NB4 (cell line): ENCODE data around the gene DDX17.
A peak's percentile ranks its signal among the peaks of the same experiment; 100 is the strongest.

Experiments
- DNase-seq: peaks from one replicate; pipeline ENCODE4 v3.0.0; 2010; ENCODE audit warnings: low read depth
- H3K4me3 ChIP-seq: one replicate; pipeline ENCODE4 v1.5.1; 2011; ENCODE audit warnings: mild to moderate bottlenecking, low read depth, low read length, moderate library complexity
- MYC ChIP-seq: IDR thresholded peaks from 2 replicates; pipeline ENCODE4 v1.6.1; 2011; ENCODE audit warnings: low read depth, low read length
- POLR2A ChIP-seq: IDR thresholded peaks from 2 replicates; pipeline ENCODE4 v1.6.1; 2011; ENCODE audit warnings: mild to moderate bottlenecking; ENCODE audit not compliant: insufficient read length; ENCODE audit errors: extremely low read depth
- TF ChIP-seq, protein P1 (sequence below): IDR thresholded peaks from 2 replicates; pipeline ENCODE4 v1.6.1; 2011; ENCODE audit warnings: low read depth, low read length
- TF ChIP-seq, protein P2 (sequence below): IDR thresholded peaks from one replicate; pipeline ENCODE4 v1.5.1; 2012; ENCODE audit warnings: low read depth, low read length

DDX17 gene

DNA sequence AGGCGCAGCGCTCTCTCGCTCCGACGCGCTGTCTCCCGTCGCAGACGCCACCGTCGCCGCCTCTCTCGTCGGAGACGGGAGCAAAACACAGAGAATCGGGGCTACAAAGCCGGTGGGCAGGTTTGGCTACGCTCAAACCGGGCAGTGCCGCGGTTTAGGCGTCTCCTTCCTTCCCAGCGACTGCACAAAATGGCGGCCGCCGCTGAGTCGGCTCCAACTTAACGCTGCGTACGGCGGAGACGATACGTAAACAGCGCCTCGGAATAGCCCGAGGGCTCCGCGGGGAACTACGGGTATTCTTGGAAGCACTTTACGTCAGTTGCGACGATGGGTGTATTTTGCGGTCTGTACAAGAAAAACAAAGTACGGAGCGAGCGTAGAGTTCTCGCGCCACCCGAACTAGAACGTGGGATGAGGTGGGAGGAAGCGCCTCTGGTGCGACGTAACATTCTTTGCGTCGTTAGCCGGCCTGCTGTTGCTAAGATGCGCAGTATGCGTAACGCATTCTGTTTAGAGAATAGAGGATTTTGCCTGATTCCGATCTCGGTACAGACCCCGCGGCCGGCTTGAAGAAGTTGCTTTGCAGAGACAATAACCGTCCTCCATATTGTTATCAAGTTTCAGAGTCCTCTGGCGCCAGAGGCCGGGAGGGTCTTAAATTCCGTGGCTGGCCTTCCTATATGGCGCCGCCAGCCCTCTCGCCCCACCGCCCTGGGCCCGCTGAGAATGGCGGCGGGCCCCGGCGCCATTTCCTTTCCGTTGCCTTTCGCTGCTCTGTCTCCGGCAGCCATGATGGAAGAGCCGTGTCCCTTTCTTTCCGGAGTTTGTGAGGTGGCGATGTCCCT is at the start of gene DDX17:
DDX17 (minus strand) TSS at position 194 of the 845 bp plus-strand sequence.
- TF ChIP-seq MYC (no peak), POLR2A (peak; percentile 65)
- TF ChIP-seq, protein P1, sequence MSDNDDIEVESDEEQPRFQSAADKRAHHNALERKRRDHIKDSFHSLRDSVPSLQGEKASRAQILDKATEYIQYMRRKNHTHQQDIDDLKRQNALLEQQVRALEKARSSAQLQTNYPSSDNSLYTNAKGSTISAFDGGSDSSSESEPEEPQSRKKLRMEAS: no peak
- peak; percentile 94 for DNase-seq
- peak within 1 kb of the TSS; percentile 100 for H3K4me3 ChIP-seq

DNA sequence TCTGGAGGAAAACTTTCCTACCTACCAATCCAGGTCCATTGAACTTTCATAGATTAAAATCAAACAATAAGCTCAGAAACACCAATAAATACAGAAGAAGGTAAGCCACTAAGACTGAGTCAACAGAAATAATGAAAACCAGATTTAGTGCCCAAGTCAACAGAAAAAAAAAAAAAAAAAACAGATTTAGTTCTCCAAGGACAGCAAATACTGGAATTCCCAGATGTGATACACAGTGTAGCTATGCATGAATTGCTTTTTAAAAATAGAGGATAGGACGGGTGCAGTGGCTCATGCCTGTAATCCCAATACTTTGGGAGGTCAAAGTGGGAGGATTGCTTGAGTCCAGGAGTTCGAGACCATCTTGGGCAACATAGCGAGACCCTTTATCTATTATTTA is 48.2 kb upstream of the DDX17 start:
- no peak for DNase-seq
- no peak for TF ChIP-seq POLR2A
- TF ChIP-seq, protein P2, sequence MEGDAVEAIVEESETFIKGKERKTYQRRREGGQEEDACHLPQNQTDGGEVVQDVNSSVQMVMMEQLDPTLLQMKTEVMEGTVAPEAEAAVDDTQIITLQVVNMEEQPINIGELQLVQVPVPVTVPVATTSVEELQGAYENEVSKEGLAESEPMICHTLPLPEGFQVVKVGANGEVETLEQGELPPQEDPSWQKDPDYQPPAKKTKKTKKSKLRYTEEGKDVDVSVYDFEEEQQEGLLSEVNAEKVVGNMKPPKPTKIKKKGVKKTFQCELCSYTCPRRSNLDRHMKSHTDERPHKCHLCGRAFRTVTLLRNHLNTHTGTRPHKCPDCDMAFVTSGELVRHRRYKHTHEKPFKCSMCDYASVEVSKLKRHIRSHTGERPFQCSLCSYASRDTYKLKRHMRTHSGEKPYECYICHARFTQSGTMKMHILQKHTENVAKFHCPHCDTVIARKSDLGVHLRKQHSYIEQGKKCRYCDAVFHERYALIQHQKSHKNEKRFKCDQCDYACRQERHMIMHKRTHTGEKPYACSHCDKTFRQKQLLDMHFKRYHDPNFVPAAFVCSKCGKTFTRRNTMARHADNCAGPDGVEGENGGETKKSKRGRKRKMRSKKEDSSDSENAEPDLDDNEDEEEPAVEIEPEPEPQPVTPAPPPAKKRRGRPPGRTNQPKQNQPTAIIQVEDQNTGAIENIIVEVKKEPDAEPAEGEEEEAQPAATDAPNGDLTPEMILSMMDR: no peak
- no peak for TF ChIP-seq MYC
- TF ChIP-seq, protein P1: no peak
- no peak overlapping the region for H3K4me3 ChIP-seq

DNA sequence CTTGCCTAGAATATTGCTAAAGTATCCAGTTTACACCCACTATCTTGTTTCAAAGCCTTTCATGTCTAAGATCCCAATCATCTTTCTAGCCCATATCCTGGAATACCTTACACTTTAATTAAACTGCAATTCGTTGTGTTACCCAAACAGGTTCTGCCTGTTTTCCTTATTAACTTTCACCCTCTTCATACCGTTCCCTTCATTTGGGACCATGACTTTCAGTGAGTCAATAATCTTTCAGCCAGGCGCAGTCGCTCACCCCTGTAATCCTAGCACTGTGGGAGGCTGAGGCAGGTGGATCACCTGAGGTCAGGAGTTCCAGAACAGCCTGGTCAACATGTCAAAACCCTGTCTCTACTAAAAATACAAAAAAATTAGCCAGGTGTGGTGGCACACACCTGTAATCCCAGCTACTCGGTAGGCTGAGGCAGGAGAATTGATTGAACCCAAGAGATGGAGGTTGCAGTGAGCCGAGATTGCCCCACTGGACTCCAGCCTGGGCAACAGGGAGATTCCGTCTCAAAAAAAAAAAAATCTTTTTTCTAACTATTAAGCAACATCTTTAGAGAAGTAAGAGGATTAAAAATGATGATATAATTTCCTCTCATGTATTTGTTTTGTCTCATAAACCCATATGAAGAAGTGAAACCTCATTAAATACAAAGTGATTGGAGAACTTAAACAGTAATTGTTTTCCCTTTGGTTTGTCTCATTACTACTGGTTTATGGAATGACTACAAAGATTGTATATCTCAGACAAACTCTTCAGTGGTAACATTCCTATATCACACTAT is 43.2 kb upstream of the DDX17 start:
- DNase-seq: peak; percentile 30
- H3K4me3 ChIP-seq: no peak overlapping the region
- TF ChIP-seq, protein P2: no peak
- TF ChIP-seq, protein P1: no peak
- TF ChIP-seq MYC (no peak), POLR2A (no peak)

DNA sequence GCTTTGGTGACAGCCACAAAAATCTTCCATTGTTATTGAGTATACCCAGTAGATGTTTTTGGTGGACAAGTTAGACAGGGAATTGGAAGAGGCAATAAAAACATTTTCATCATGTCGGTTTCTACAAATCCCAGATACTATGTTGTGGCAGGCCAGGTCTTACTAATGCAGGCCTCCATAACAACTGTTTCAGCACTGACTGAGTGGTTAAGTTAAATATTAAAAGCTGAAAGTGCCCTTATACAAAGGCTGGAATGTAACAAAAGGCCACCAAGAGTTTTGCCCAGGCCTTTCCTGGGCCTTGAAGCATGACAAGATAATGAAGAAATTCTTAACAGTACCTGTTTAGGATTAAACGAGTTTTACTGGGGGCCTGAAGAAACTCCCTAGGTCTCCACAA is 34.6 kb upstream of the DDX17 start:
- H3K4me3 ChIP-seq: no peak overlapping the region
- no peak for DNase-seq
- TF ChIP-seq, protein P1: no peak
- TF ChIP-seq MYC (no peak), POLR2A (no peak)
- TF ChIP-seq, protein P2: no peak

DNA sequence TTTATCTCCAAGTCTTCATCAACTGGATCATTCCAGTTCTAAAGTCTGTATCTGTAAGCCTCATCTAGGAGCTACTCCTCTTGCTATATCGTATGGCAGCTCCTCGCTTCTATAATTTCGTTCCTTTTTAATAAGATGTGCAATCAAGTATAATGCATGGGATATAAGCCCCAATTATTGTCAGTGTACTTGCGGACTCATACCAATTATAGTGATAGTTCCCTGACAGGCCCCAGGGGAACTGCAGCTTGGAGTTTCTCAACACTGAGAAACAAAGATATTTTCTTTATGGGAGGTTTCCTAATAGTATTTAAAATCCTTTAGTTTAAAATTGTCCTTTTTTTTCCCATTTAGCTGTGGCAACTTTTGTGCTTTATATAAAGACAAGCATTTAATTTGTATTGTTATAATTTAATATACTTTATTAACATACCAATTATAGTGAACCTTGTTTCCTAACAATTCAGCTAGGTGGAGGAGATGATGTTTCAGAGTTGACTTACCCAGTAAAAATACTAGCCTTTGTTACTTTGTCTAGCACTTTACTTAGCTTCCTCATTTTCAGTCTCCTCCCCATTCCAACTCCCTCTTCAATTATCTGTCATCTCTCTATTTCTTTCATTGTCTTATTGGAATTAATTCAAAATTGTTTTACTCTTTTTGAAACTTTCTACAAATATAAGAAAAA is 25.3 kb upstream of the DDX17 start:
- H3K4me3 ChIP-seq: peak overlapping the region; percentile 61
- TF ChIP-seq MYC: no peak
- TF ChIP-seq, protein P2: no peak
- TF ChIP-seq, protein P1: no peak
- peak; percentile 81 for DNase-seq
